Caco-2 (cell line): Measurements from ENCODE around the gene SMYD2. TPM values are rescaled to one million over a fixed set of nuclear protein-coding genes. Genes with fewer than 3 reads are reported as not detected.

Source experiments
- BruUV-seq: library from RNA; stranded (reverse); fragments of 400-500 nt; replicated peaks from 2 replicates; lab custom pipeline; 2021; lab: Mats Ljungman, UMichigan
- CTCF ChIA-PET: fragments of 300-600 bp; sonication (Branson Sonifier 250); formaldehyde crosslinking; loops from one replicate; lab custom pipeline; 2022; ENCODE audit warnings: antibody characterized with exemption; lab: Charles Lee
- POLR2A ChIA-PET: fragments of 300-600 bp; sonication (Branson Sonifier 250); formaldehyde crosslinking; loops from one replicate; lab custom pipeline; 2022; ENCODE audit warnings: antibody characterized with exemption; lab: Charles Lee
- DNase-seq, 2 experiments: peaks; one replicate each; pipeline versions ENCODE4 v3.0.0 to v3.0.0-alpha.2; 2020 to 2022
- H3K27me3 ChIP-seq: replicated peaks from 2 replicates; pipeline ENCODE4 v1.6.0; 2011; ENCODE audit warnings: low read length; ENCODE audit not compliant: control insufficient read depth, insufficient read depth
- H3K36me3 ChIP-seq: 2 replicates; pipeline ENCODE4 v1.5.1; 2011; ENCODE audit warnings: low read length; ENCODE audit not compliant: control insufficient read depth, insufficient read depth
- H3K4me1 ChIP-seq: fragments of 250-450 bp; sonication (Bioruptor Pico); 2 replicates; pipeline ENCODE4 v1.5.1; 2020; ENCODE audit warnings: mild to moderate bottlenecking
- H3K4me3 ChIP-seq: 2 replicates; pipeline ENCODE4 v1.5.1; 2011; ENCODE audit warnings: low read depth, mild to moderate bottlenecking, control low read depth, low read length
- H3K9me3 ChIP-seq: fragments of 250-450 bp; sonication (Bioruptor Pico); 2 replicates; pipeline ENCODE4 v1.5.1; 2020; ENCODE audit warnings: mild to moderate bottlenecking, moderate library complexity
- H3K27ac Mint-ChIP-seq: one replicate; pipeline ENCODE4 v1.8.0; 2022; ENCODE audit warnings: mixed read lengths; ENCODE audit not compliant: unreplicated experiment
- H3K27me3 Mint-ChIP-seq: one replicate; pipeline ENCODE4 v1.8.0; 2022; ENCODE audit warnings: mixed read lengths; ENCODE audit not compliant: insufficient read depth, unreplicated experiment
- H3K36me3 Mint-ChIP-seq: one replicate; pipeline ENCODE4 v1.8.0; 2022; ENCODE audit warnings: mild to moderate bottlenecking, mixed read lengths; ENCODE audit not compliant: insufficient read depth, unreplicated experiment
- H3K4me1 Mint-ChIP-seq: one replicate; pipeline ENCODE4 v1.8.0; 2022; ENCODE audit warnings: low read depth, mixed read lengths; ENCODE audit not compliant: unreplicated experiment
- H3K4me3 Mint-ChIP-seq: one replicate; pipeline ENCODE4 v1.8.0; 2022; ENCODE audit warnings: mild to moderate bottlenecking, moderate library complexity, mixed read lengths; ENCODE audit not compliant: unreplicated experiment
- H3K9me3 Mint-ChIP-seq: one replicate; pipeline ENCODE4 v1.8.0; 2022; ENCODE audit warnings: mixed read lengths; ENCODE audit not compliant: unreplicated experiment
- intact Hi-C: fragments of 100-400 bp; cut with micrococcal nuclease; formaldehyde crosslinking; loops from one replicate; pipeline ENCODE4 v1.10.0; 2022; ENCODE audit not compliant: unreplicated experiment
- total RNA-seq: library from RNA; stranded (reverse); gene quantifications from 2 replicates; pipeline ENCODE4 v1.2.3, GENCODE V29; 2022
- TF ChIP-seq, protein P1 (sequence below), 2 experiments: fragments of 200-600 bp in 1 of 2; IDR thresholded peaks; 1 replicate in 1 of 2; 2 replicates in 1 of 2; pipeline versions ENCODE4 v1.5.1 to v1.8.0; 2011 to 2022; ENCODE audit warnings: antibody characterized with exemption in 1 of 2, control low read depth in 1 of 2, inconsistent platforms in 1 of 2, low read depth in 1 of 2, low read length in 1 of 2, mild to moderate bottlenecking in 1 of 2, moderate library complexity in 1 of 2; ENCODE audit not compliant: insufficient read depth in 1 of 2, severe bottlenecking in 1 of 2, unreplicated experiment in 1 of 2

SMYD2 gene
- total RNA-seq, 1 experiment from 2014 or later, result 182 TPM

DNA sequence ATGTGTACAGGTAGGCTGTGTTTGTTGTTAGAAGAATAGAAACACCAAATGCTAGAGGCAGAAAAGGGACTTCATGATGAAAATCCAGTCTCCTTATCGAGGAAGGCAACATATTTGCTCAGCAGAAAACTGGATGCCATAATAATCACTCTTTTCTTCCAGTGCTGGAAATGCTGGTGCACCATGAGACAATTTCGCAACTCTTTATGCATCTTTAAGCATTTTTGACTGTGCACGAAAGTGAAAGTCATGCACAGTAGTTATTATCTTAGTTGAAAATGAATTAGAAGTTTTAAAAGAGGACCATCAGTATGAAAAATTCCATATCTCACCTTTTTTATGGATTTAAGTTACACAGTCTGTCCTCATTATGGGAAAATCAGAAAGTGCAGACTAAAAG lies 29.1 kb downstream of the SMYD2 start:
- no peaks in the 10 kb centered on the region for H3K9me3 Mint-ChIP-seq
- TF ChIP-seq, protein P1, sequence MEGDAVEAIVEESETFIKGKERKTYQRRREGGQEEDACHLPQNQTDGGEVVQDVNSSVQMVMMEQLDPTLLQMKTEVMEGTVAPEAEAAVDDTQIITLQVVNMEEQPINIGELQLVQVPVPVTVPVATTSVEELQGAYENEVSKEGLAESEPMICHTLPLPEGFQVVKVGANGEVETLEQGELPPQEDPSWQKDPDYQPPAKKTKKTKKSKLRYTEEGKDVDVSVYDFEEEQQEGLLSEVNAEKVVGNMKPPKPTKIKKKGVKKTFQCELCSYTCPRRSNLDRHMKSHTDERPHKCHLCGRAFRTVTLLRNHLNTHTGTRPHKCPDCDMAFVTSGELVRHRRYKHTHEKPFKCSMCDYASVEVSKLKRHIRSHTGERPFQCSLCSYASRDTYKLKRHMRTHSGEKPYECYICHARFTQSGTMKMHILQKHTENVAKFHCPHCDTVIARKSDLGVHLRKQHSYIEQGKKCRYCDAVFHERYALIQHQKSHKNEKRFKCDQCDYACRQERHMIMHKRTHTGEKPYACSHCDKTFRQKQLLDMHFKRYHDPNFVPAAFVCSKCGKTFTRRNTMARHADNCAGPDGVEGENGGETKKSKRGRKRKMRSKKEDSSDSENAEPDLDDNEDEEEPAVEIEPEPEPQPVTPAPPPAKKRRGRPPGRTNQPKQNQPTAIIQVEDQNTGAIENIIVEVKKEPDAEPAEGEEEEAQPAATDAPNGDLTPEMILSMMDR (IDR thresholded peaks at IDR 0.05; ENCODE audit: insufficient read depth in 1 of 2, low read depth in 1 of 2, low read length in 1 of 2, severe bottlenecking in 1 of 2, unreplicated experiment in 1 of 2), result no peak
- intact Hi-C loops, result no loop called here
- peaks cover 24% of the 10 kb centered on the region for H3K4me1 Mint-ChIP-seq
- Histone ChIP-seq H3K4me1 (0 out of 2 replicates have a peak, but pooled peaks cover 4% of the 10 kb centered on the region), H3K27me3 (no peaks in the 10 kb centered on the region), H3K4me3 (no peak overlapping the region), H3K9me3 (no peaks in the 10 kb centered on the region), H3K36me3 (no peaks in the 10 kb centered on the region; the same call in none of the 2 replicates)
- CTCF ChIA-PET, result no interaction called here
- BruUV-seq, result no TSS peak
- no peak for DNase-seq
- H3K36me3 Mint-ChIP-seq, result peaks cover 36% of the 10 kb centered on the region
- no peaks in the 10 kb centered on the region for H3K27me3 Mint-ChIP-seq
- H3K27ac Mint-ChIP-seq, result no peak overlapping the region
- no peak overlapping the region for H3K4me3 Mint-ChIP-seq
- POLR2A ChIA-PET, result no interaction called here

DNA sequence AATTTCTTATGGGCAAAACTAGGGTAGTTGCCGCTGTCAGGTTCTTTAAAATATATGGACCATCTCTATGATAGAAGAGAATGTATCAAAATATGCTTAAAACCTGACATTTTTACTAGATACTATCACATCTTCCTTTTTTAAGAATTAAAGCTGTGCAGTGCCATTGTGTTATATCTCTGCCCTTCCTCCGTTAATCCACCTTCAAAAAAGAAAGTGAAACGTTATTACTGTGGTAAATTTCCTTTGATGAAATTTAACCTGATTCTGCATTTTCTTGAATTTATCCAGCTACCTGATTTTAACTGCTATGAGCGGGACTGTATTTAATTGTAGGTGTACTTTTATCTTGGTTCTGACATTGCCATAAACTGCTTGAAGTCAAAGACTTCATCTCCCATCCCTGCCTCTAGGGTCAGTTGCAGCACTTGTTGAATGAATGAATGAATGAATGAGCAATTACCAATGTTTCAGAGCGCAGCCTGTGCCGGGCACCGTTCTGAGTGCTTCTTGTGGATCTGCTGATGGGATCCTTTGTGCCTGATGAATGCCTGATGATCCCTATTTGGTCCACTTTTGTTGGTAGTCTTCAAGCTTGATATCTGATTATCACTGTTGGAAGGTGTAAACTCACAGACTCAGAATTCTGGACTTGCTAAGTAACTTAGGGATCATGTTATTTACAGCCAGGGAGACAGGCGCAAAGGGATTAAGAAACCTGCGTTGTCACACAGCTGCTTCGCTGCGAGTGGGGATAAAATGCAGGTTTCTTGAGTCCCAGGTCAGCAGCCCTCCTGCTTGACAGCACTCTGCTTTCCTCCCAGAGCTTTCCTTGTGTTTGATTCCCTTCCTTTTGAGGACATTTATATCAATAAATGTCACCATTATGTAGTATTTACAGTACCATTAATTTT lies 30.1 kb downstream of the SMYD2 start:
- POLR2A ChIA-PET, result no interaction called here
- Mint-ChIP-seq H3K4me1 (peaks cover 29% of the 10 kb centered on the region), H3K36me3 (peaks cover 39% of the 10 kb centered on the region), H3K27ac (no peak overlapping the region), H3K27me3 (no peaks in the 10 kb centered on the region), H3K4me3 (no peak overlapping the region), H3K9me3 (no peaks in the 10 kb centered on the region)
- intact Hi-C loops, result no loop called here
- no peaks in the 10 kb centered on the region for H3K27me3 ChIP-seq
- no peak overlapping the region for H3K4me3 ChIP-seq
- TF ChIP-seq, protein P1 (IDR thresholded peaks at IDR 0.05; ENCODE audit: insufficient read depth in 1 of 2, low read depth in 1 of 2, low read length in 1 of 2, severe bottlenecking in 1 of 2, unreplicated experiment in 1 of 2), result no peak
- CTCF ChIA-PET, result no interaction called here
- BruUV-seq, result no TSS peak
- no peaks in the 10 kb centered on the region for H3K9me3 ChIP-seq
- peaks cover 9% of the 10 kb centered on the region; the same call in 1 of the 2 replicates for H3K4me1 ChIP-seq
- peaks cover 1% of the 10 kb centered on the region for H3K36me3 ChIP-seq
- DNase-seq, result no peak

DNA sequence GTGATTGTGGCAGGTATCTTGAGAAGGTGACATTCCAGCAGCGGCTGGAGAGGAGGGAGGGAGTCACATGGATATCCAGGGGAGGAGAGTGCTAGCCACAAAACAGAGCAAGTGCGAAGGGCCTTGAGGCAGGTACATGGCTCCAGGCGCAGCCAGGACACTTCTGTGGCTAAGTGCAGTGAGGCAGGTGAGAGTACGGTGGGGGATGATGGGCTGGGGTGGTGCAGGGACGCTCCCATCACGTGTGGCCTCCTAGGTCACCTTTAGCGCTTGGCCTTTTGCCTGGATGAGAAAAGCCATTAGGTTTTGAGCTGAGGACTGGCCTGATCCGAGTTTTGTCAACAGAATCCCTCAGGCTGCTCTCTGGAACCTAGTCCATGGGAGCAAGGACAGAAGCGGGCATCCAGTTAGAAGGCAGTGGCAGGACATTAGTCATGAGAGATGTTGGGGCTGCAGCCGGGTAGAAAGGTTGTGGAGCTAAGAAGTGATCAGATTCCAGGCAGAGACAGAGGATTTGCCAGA lies 31.6 kb downstream of the SMYD2 start:
- no TSS peak for BruUV-seq
- ChIA-PET POLR2A (no interaction called here), CTCF (interaction anchor here (0.8 kb wide), 1 partner anchor 51 kb away, joined by 3 read pairs; no protein-coding TSS in a partner anchor)
- peaks cover 18% of the 10 kb centered on the region; the same call in 1 of the 2 replicates for H3K4me1 ChIP-seq
- no peaks in the 10 kb centered on the region for H3K27me3 ChIP-seq
- no peak overlapping the region for H3K4me3 ChIP-seq
- peaks cover 50% of the 10 kb centered on the region for H3K36me3 Mint-ChIP-seq
- no peak for DNase-seq
- peaks cover 1% of the 10 kb centered on the region for H3K36me3 ChIP-seq
- H3K9me3 Mint-ChIP-seq, result no peaks in the 10 kb centered on the region
- intact Hi-C loops, result no loop called here
- TF ChIP-seq, protein P1 (IDR thresholded peaks at IDR 0.05; ENCODE audit: insufficient read depth in 1 of 2, low read depth in 1 of 2, low read length in 1 of 2, severe bottlenecking in 1 of 2, unreplicated experiment in 1 of 2), result no peak
- H3K4me3 Mint-ChIP-seq, result no peak overlapping the region
- H3K4me1 Mint-ChIP-seq, result peaks cover 29% of the 10 kb centered on the region
- no peaks in the 10 kb centered on the region for H3K9me3 ChIP-seq
- H3K27ac Mint-ChIP-seq, result no peak overlapping the region
- no peaks in the 10 kb centered on the region for H3K27me3 Mint-ChIP-seq
